Measurements from ENCODE around the gene MEOX1. TPM values are rescaled to one million over a fixed set of nuclear protein-coding genes. Genes with fewer than 3 reads are reported as not detected.

The MEOX1 gene
- total RNA-seq, 2 experiments from 2014 or later = 0.54 to 1.3 TPM

- Mint-ChIP-seq H3K27me3 (peaks cover 44% of the 10 kb centered on the region), H3K9me3 (ENCODE audit: low read depth) (no peaks in the 10 kb centered on the region), H3K4me1 (peaks cover 45% of the 10 kb centered on the region), H3K4me3 (peak overlapping the region; percentile 55), H3K27ac (peak overlapping the region; percentile 80), H3K36me3 (no peaks in the 10 kb centered on the region)
- DNase-seq = no peak
- ATAC-seq = peak; percentile 67
- CTCF ChIA-PET = interaction anchor here (0.7 to 1.2 kb wide), 4 partner anchors 9 to 97 kb away, joined by 3 to 5 read pairs (median 3); no protein-coding TSS in a partner anchor
Observed at GRCh38 chr17:43662413-43663141, 855 bp upstream of the MEOX1 start.

DNA sequence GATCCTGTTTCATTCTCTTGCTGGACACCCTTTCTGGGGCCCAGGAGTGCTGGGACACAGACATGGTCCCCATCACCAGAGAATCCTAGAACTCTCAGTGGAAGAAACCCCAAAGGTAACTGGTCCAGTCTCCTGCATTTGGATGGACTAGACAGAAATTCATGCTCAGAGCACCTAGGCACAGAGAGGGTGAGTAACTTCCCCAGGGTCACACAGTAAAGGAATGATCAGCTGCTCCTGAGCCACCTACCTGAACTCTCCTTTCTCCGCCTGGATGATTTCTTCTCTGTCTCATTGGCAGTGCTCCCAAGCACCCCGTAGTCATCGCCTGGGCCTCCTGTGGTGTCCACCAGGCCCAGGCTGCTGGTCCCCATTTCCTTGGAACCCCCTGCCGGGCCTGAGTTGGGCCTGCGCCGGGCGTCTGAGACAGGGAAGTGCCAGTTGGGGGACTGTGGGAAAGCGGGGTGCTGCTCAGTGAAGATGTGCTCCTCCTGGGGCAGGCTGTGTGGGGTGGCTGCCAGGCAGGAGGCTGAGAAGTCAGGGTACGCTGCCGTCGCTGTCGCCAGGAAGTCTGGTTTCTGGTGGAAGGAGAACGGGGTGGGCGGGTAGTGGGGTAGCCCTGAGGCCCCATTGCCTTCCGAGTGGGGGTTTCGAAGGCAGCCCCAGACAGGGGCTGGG lies 767 bp downstream of the MEOX1 start:
- Mint-ChIP-seq H3K4me1 (peaks cover 45% of the 10 kb centered on the region), H3K4me3 (peak overlapping the region; percentile 40), H3K36me3 (no peaks in the 10 kb centered on the region), H3K9me3 (ENCODE audit: low read depth) (no peaks in the 10 kb centered on the region), H3K27ac (peak overlapping the region; percentile 54), H3K27me3 (peaks cover 44% of the 10 kb centered on the region)
- ATAC-seq (peak; percentile 26), DNase-seq (peak; percentile 49)
- CTCF ChIA-PET = interaction anchor here (0.8 to 1.2 kb wide), 2 partner anchors 84 to 100 kb away, joined by 3 read pairs; no protein-coding TSS in a partner anchor

GRCh38 chr17:43659823-43660617 lies 1.7 kb downstream of the MEOX1 start:
- peaks cover 48% of the 10 kb centered on the region for H3K4me1 Mint-ChIP-seq
- H3K4me3 Mint-ChIP-seq = peak overlapping the region; percentile 40

GRCh38 chr17:43658900-43659299 lies 2.8 kb downstream of the MEOX1 start:
- Mint-ChIP-seq H3K27me3 (peaks cover 37% of the 10 kb centered on the region), H3K27ac (no peak overlapping the region), H3K36me3 (no peaks in the 10 kb centered on the region), H3K4me3 (no peak overlapping the region), H3K4me1 (peaks cover 50% of the 10 kb centered on the region), H3K9me3 (ENCODE audit: low read depth) (no peaks in the 10 kb centered on the region)
- CTCF ChIA-PET = interaction anchor here (0.6 to 2.7 kb wide), 2 partner anchors 15 to 251 kb away, joined by 4 to 7 read pairs; no protein-coding TSS in a partner anchor
- no peak for ATAC-seq
- DNase-seq = no peak

More at GRCh38 chr17:43659823-43660617, 1.7 kb downstream of the MEOX1 start:
- DNase-seq (no peak), ATAC-seq (no peak)
- Mint-ChIP-seq H3K9me3 (ENCODE audit: low read depth) (no peaks in the 10 kb centered on the region), H3K27ac (no peak overlapping the region), H3K36me3 (no peaks in the 10 kb centered on the region), H3K27me3 (peaks cover 39% of the 10 kb centered on the region)
- CTCF ChIA-PET = interaction anchor here (0.9 to 2.7 kb wide), 2 partner anchors 14 to 83 kb away, joined by 3 to 7 read pairs; no protein-coding TSS in a partner anchor

DNA sequence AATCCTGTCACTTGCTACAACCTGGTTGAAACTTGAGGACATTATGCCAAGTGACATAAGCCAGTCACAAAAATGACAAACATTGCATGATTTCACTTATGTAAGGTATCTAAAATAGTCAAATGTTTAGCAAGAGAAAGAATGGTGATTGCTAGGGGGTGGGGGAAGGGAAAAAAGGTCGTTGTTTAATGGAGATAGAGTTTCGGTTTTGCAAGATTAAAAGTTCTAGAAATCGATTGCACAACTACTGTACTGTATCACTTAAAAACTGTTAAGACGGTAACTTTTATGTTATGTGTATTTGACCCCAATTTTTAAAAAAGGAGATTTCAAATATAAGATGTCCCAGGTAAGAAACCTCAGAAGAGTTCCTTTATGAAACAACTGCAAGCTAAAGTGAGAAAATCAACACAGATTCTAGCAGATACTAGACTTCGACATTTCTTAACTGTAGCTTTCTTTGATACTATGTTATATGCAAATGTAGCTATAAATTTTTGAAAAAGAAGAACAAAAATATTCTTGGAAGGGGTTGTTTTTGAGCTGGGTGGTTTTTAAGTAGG lies 5.9 kb downstream of the MEOX1 start:
- CTCF ChIA-PET = interaction anchor here (0.9 to 1.0 kb wide), 2 partner anchors 18 to 35 kb away, joined by 4 read pairs; no protein-coding TSS in a partner anchor
- ATAC-seq (peak; percentile 47), DNase-seq (no peak)
- Mint-ChIP-seq H3K27me3 (peaks cover 35% of the 10 kb centered on the region), H3K27ac (peak overlapping the region; percentile 71), H3K4me3 (peak overlapping the region; percentile 21), H3K9me3 (ENCODE audit: low read depth) (no peaks in the 10 kb centered on the region), H3K36me3 (no peaks in the 10 kb centered on the region), H3K4me1 (peaks cover 26% of the 10 kb centered on the region)

DNA sequence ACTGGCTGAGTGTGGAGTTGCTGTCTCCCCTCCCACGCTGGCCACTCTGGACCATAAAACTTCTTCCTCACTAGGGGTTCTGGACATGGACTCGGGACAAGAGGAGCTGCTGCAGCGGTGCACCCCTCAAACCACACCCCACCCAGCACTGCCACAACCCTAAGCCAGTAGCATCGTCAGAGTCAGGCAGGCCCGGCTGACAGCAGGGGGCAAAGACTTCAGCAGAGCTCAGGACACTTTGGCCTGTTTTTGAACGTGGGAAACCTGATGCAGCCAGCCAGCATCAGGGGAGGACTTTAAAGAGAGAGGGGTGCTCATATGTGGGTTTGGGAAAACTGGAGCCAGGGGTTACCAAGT lies 9.6 kb downstream of the MEOX1 start:
- CTCF ChIA-PET = interaction anchor here (1.2 to 2.7 kb wide), 2 partner anchors 21 to 75 kb away, joined by 3 to 10 read pairs; no protein-coding TSS in a partner anchor
- Mint-ChIP-seq H3K27me3 (peaks cover 20% of the 10 kb centered on the region), H3K9me3 (ENCODE audit: low read depth) (no peaks in the 10 kb centered on the region), H3K27ac (no peak overlapping the region), H3K4me3 (no peak overlapping the region), H3K36me3 (no peaks in the 10 kb centered on the region), H3K4me1 (peaks cover 19% of the 10 kb centered on the region)
- ATAC-seq (no peak), DNase-seq (no peak)

GRCh38 chr17:43650471-43650870 lies 11.3 kb downstream of the MEOX1 start:
- ATAC-seq (no peak), DNase-seq (no peak)
- Mint-ChIP-seq H3K36me3 (no peaks in the 10 kb centered on the region), H3K9me3 (ENCODE audit: low read depth) (no peaks in the 10 kb centered on the region), H3K27ac (no peak overlapping the region), H3K4me1 (peaks cover 7% of the 10 kb centered on the region), H3K27me3 (peaks cover 31% of the 10 kb centered on the region), H3K4me3 (no peak overlapping the region)
- CTCF ChIA-PET = interaction anchor here (1.5 kb wide), 1 partner anchor 23 kb away, joined by 4 read pairs; no protein-coding TSS in a partner anchor

GRCh38 chr17:43648916-43649315 lies 12.8 kb downstream of the MEOX1 start:
- Mint-ChIP-seq H3K4me1 (peaks cover 3% of the 10 kb centered on the region), H3K4me3 (no peak overlapping the region), H3K27ac (no peak overlapping the region), H3K27me3 (peaks cover 42% of the 10 kb centered on the region), H3K9me3 (ENCODE audit: low read depth) (no peaks in the 10 kb centered on the region), H3K36me3 (no peaks in the 10 kb centered on the region)
- DNase-seq (no peak), ATAC-seq (no peak)
- CTCF ChIA-PET = interaction anchor here (1.0 kb wide), 1 partner anchor 25 kb away, joined by 4 read pairs; no protein-coding TSS in a partner anchor

DNA sequence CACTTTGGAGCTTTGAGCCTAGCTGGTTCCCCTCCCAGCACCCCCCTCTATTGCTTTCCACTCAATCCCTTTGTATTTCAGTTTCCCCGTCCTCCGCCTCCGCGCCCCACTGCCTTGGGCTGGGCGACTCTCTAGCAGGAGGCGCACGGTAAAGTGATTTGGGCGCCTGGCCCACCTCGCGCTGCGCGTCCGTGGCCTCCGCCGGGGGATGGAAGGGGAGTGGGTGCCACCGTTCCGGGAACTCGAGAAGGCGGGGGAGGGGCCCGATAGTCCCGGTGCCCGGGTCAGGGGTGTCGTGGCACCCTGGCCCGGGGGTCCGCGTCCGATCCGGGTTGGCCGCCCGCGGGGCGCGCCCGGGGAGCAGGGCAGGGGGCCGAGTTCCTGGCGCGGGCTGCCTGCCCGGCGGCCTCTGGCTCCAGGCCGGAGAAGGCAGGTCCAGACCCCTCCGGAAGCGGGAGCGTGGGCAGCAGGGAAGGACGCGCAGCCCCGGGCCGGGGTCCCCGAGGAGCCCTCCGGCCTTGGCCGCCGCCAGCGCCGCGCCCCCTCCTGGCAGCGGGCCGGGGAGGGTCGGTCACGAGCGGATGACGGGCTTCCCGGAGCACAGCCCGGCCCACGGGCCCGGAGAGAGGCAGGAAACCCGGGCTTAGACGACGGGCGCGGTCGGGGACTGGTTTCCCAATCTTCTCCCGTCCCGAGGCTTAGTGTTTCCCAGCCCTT lies 15.8 kb downstream of the MEOX1 start:
- ATAC-seq (peak; percentile 36), DNase-seq (no peak)
- Mint-ChIP-seq H3K27ac (no peak overlapping the region), H3K36me3 (no peaks in the 10 kb centered on the region), H3K4me3 (no peak overlapping the region), H3K9me3 (ENCODE audit: low read depth) (no peaks in the 10 kb centered on the region), H3K4me1 (peaks cover 3% of the 10 kb centered on the region), H3K27me3 (peaks cover 38% of the 10 kb centered on the region)
- CTCF ChIA-PET = interaction anchor here (0.6 to 1.2 kb wide), 2 partner anchors 31 to 1986 kb away, joined by 3 read pairs; no protein-coding TSS in a partner anchor

DNA sequence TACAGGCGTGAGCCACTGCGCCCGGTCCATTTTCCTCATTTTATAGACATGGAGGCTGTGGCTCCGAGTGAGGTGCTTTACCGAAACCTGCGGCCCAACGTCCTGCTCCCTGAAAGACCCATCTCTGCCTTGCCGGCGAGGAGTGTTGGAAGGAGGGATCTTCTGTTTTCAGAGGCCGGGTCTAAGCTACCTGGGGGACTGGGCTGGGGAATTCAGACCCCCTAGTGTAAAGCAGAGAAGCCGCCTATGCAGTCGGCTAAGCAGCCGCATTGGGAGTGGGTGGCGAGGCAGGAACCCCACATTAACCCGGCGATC lies 16.3 kb downstream of the MEOX1 start:
- Mint-ChIP-seq H3K27ac (no peak overlapping the region), H3K4me3 (no peak overlapping the region), H3K9me3 (ENCODE audit: low read depth) (no peaks in the 10 kb centered on the region), H3K36me3 (no peaks in the 10 kb centered on the region), H3K4me1 (peaks cover 7% of the 10 kb centered on the region), H3K27me3 (peaks cover 42% of the 10 kb centered on the region)
- DNase-seq (no peak), ATAC-seq (no peak)
- CTCF ChIA-PET = interaction anchor here (0.6 to 1.2 kb wide), 2 partner anchors 32 to 1985 kb away, joined by 3 read pairs; no protein-coding TSS in a partner anchor

GRCh38 chr17:43644081-43644480 lies 17.6 kb downstream of the MEOX1 start:
- DNase-seq (no peak), ATAC-seq (no peak)
- Mint-ChIP-seq H3K36me3 (no peaks in the 10 kb centered on the region), H3K27ac (no peak overlapping the region), H3K4me3 (no peak overlapping the region), H3K4me1 (peaks cover 7% of the 10 kb centered on the region), H3K27me3 (peaks cover 42% of the 10 kb centered on the region), H3K9me3 (ENCODE audit: low read depth) (no peaks in the 10 kb centered on the region)
- CTCF ChIA-PET = no interaction called here

DNA sequence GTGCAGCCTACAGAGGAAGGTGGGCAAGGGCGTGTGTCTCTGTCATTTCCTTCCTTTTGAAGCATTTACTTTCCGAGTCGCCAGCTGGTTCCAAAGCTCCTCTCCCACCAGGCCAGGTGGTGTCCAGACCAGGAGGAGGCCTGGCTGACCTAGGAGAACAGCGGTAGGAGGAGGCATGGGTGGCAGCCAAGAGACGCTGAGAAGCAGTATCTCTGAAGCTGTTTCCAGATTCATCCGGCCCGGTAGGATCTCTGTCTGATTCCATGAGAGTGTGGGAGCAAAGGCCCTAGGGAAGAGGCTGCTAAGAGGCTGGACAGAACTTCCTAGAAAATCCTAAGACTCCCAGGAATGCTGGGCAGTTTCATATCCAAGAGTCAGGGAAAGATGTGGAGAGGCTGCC lies 20.3 kb downstream of the MEOX1 start:
- Mint-ChIP-seq H3K4me3 (no peak overlapping the region), H3K27me3 (peaks cover 31% of the 10 kb centered on the region), H3K36me3 (no peaks in the 10 kb centered on the region), H3K9me3 (ENCODE audit: low read depth) (no peaks in the 10 kb centered on the region), H3K27ac (no peak overlapping the region), H3K4me1 (peaks cover 7% of the 10 kb centered on the region)
- ATAC-seq (no peak), DNase-seq (no peak)
- CTCF ChIA-PET = interaction anchor here (1.6 to 1.7 kb wide), 2 partner anchors 33 to 65 kb away, joined by 4 to 5 read pairs; no protein-coding TSS in a partner anchor
